ENCODE data around the gene MGMT.

GRCh38 chr10:129680661-129681344 is 213.8 kb downstream of the MGMT start:
- TF ChIP-seq REST (IDR thresholded peaks at IDR 0.05; ENCODE audit: borderline replicate concordance) (no peak), CTCF (IDR thresholded peaks at IDR 0.05; ENCODE audit: poor library complexity, severe bottlenecking) (no peak), EZH2 (IDR thresholded peaks at IDR 0.05; ENCODE audit: borderline replicate concordance, insufficient read depth, low read length, poor library complexity, severe bottlenecking) (no peak), EP300 (conservative IDR thresholded peaks at IDR 0.05; ENCODE audit: poor library complexity, severe bottlenecking) (no peak), RAD21 (conservative IDR thresholded peaks at IDR 0.05) (no peak), SMC3 (conservative IDR thresholded peaks at IDR 0.05; ENCODE audit: poor library complexity) (no peak), MXI1 (conservative IDR thresholded peaks at IDR 0.05; ENCODE audit: poor library complexity, severe bottlenecking) (no peak), TAF1 (IDR thresholded peaks at IDR 0.05; ENCODE audit: low read depth) (no peak), POLR2AphosphoS5 (IDR thresholded peaks at IDR 0.05) (no peak)

Measured in neural cell (in vitro differentiated cells).